ENCODE results near the gene SEMA6A.
"Not testable (repeated sequence)": the region's sequence is repeated elsewhere in the genome, so short reads cannot be mapped to it uniquely, and the experiment has no call there.

SEMA6A gene

GRCh38 chr5:116528519-116529234 lies 45.9 kb downstream of the SEMA6A start:
- no peaks in the 10 kb centered on the region for H3K36me3 ChIP-seq (ENCODE audit: insufficient read depth, low read length)
- H3K4me3 ChIP-seq (ENCODE audit: low read depth in 1 of 2, low read length in 2 of 2) = peak overlapping the region in 1 of 2 donors; percentile 36
- peaks cover 62% of the 10 kb centered on the region for H3K4me1 ChIP-seq (ENCODE audit: insufficient read depth, low read length)
- peak overlapping the region; percentile 17 for H3K27ac ChIP-seq (ENCODE audit: low read depth, low read length)
- no peak overlapping the region for H3K9ac ChIP-seq (ENCODE audit: low read length)
- no peaks in the 10 kb centered on the region for H3K9me3 ChIP-seq (ENCODE audit: low read length)
- no peaks in the 10 kb centered on the region for H3K27me3 ChIP-seq (ENCODE audit: control insufficient read depth in 1 of 2, insufficient read depth in 2 of 2, low read length in 2 of 2)

- no peaks in the 10 kb centered on the region for H3K9me3 ChIP-seq (ENCODE audit: low read length)
- no peak overlapping the region for H3K9ac ChIP-seq (ENCODE audit: low read length)
- H3K27me3 ChIP-seq (ENCODE audit: control insufficient read depth in 1 of 2, insufficient read depth in 2 of 2, low read length in 2 of 2) = no peaks in the 10 kb centered on the region
- H3K36me3 ChIP-seq (ENCODE audit: insufficient read depth, low read length) = no peaks in the 10 kb centered on the region
- peaks cover 62% of the 10 kb centered on the region for H3K4me1 ChIP-seq (ENCODE audit: insufficient read depth, low read length)
- H3K27ac ChIP-seq (ENCODE audit: low read depth, low read length) = no peak overlapping the region
- no peak overlapping the region for H3K4me3 ChIP-seq (ENCODE audit: low read depth in 1 of 2, low read length in 2 of 2)
Observed at GRCh38 chr5:116527582-116527981, 47.0 kb downstream of the SEMA6A start.

GRCh38 chr5:116525674-116526073 lies 48.9 kb downstream of the SEMA6A start:
- Histone ChIP-seq H3K27ac (ENCODE audit: low read depth, low read length) (no peak overlapping the region), H3K9me3 (ENCODE audit: low read length) (no peaks in the 10 kb centered on the region), H3K9ac (ENCODE audit: low read length) (no peak overlapping the region), H3K36me3 (ENCODE audit: insufficient read depth, low read length) (no peaks in the 10 kb centered on the region), H3K4me3 (ENCODE audit: low read depth in 1 of 2, low read length in 2 of 2) (no peak overlapping the region), H3K27me3 (ENCODE audit: control insufficient read depth in 1 of 2, insufficient read depth in 2 of 2, low read length in 2 of 2) (no peaks in the 10 kb centered on the region), H3K4me1 (ENCODE audit: insufficient read depth, low read length) (peaks cover 72% of the 10 kb centered on the region)

- H3K9ac ChIP-seq (ENCODE audit: low read length) = no peak overlapping the region
Observed at GRCh38 chr5:116524966-116525365, 49.7 kb downstream of the SEMA6A start.

GRCh38 chr5:116524051-116524904 lies 50.3 kb downstream of the SEMA6A start:
- Histone ChIP-seq H3K36me3 (ENCODE audit: insufficient read depth, low read length) (no peaks in the 10 kb centered on the region), H3K9ac (ENCODE audit: low read length) (no peak overlapping the region), H3K27ac (ENCODE audit: low read depth, low read length) (peak overlapping the region; percentile 21), H3K4me1 (ENCODE audit: insufficient read depth, low read length) (peaks cover 61% of the 10 kb centered on the region), H3K4me3 (ENCODE audit: low read depth in 1 of 2, low read length in 2 of 2) (no peak overlapping the region), H3K9me3 (ENCODE audit: low read length) (no peaks in the 10 kb centered on the region), H3K27me3 (ENCODE audit: control insufficient read depth in 1 of 2, insufficient read depth in 2 of 2, low read length in 2 of 2) (no peaks in the 10 kb centered on the region)

More at GRCh38 chr5:116524966-116525365, 49.7 kb downstream of the SEMA6A start:
- Histone ChIP-seq H3K27me3 (ENCODE audit: control insufficient read depth in 1 of 2, insufficient read depth in 2 of 2, low read length in 2 of 2) (no peaks in the 10 kb centered on the region), H3K27ac (ENCODE audit: low read depth, low read length) (no peak overlapping the region), H3K4me1 (ENCODE audit: insufficient read depth, low read length) (peaks cover 67% of the 10 kb centered on the region), H3K9me3 (ENCODE audit: low read length) (no peaks in the 10 kb centered on the region), H3K36me3 (ENCODE audit: insufficient read depth, low read length) (no peaks in the 10 kb centered on the region), H3K4me3 (ENCODE audit: low read depth in 1 of 2, low read length in 2 of 2) (no peak overlapping the region)

GRCh38 chr5:116523182-116523581 lies 51.4 kb downstream of the SEMA6A start:
- H3K9ac ChIP-seq (ENCODE audit: low read length); H3K27me3 ChIP-seq (ENCODE audit: control insufficient read depth in 1 of 2, insufficient read depth in 2 of 2, low read length in 2 of 2); H3K4me3 ChIP-seq (ENCODE audit: low read depth in 1 of 2, low read length in 2 of 2); H3K9me3 ChIP-seq (ENCODE audit: low read length); H3K36me3 ChIP-seq (ENCODE audit: insufficient read depth, low read length); H3K27ac ChIP-seq (ENCODE audit: low read depth, low read length): not testable (repeated sequence)
- H3K4me1 ChIP-seq (ENCODE audit: insufficient read depth, low read length) = peaks cover 52% of the 10 kb centered on the region

- H3K4me1 ChIP-seq (ENCODE audit: insufficient read depth, low read length) = peaks cover 47% of the 10 kb centered on the region
- no peaks in the 10 kb centered on the region for H3K27me3 ChIP-seq (ENCODE audit: control insufficient read depth in 1 of 2, insufficient read depth in 2 of 2, low read length in 2 of 2)
- H3K4me3 ChIP-seq (ENCODE audit: low read depth in 1 of 2, low read length in 2 of 2) = no peak overlapping the region
- H3K9me3 ChIP-seq (ENCODE audit: low read length) = no peaks in the 10 kb centered on the region
- no peak overlapping the region for H3K9ac ChIP-seq (ENCODE audit: low read length)
- H3K27ac ChIP-seq (ENCODE audit: low read depth, low read length) = no peak overlapping the region
- H3K36me3 ChIP-seq (ENCODE audit: insufficient read depth, low read length) = no peaks in the 10 kb centered on the region
Observed at GRCh38 chr5:116522356-116523136, 52.1 kb downstream of the SEMA6A start.

GRCh38 chr5:116521173-116521872 lies 53.3 kb downstream of the SEMA6A start:
- Histone ChIP-seq H3K4me3 (ENCODE audit: low read depth in 1 of 2, low read length in 2 of 2) (no peak overlapping the region), H3K27me3 (ENCODE audit: control insufficient read depth in 1 of 2, insufficient read depth in 2 of 2, low read length in 2 of 2) (no peaks in the 10 kb centered on the region), H3K4me1 (ENCODE audit: insufficient read depth, low read length) (peaks cover 53% of the 10 kb centered on the region), H3K27ac (ENCODE audit: low read depth, low read length) (no peak overlapping the region), H3K36me3 (ENCODE audit: insufficient read depth, low read length) (no peaks in the 10 kb centered on the region), H3K9ac (ENCODE audit: low read length) (no peak overlapping the region), H3K9me3 (ENCODE audit: low read length) (no peaks in the 10 kb centered on the region)

GRCh38 chr5:116520771-116521170 lies 53.9 kb downstream of the SEMA6A start:
- H3K4me3 ChIP-seq (ENCODE audit: low read depth in 1 of 2, low read length in 2 of 2) = no peak overlapping the region
- no peak overlapping the region for H3K9ac ChIP-seq (ENCODE audit: low read length)
- peaks cover 58% of the 10 kb centered on the region for H3K4me1 ChIP-seq (ENCODE audit: insufficient read depth, low read length)
- no peaks in the 10 kb centered on the region for H3K27me3 ChIP-seq (ENCODE audit: control insufficient read depth in 1 of 2, insufficient read depth in 2 of 2, low read length in 2 of 2)
- H3K36me3 ChIP-seq (ENCODE audit: insufficient read depth, low read length) = no peaks in the 10 kb centered on the region
- H3K9me3 ChIP-seq (ENCODE audit: low read length) = no peaks in the 10 kb centered on the region
- no peak overlapping the region for H3K27ac ChIP-seq (ENCODE audit: low read depth, low read length)

- H3K27me3 ChIP-seq (ENCODE audit: control insufficient read depth in 1 of 2, insufficient read depth in 2 of 2, low read length in 2 of 2) = no peaks in the 10 kb centered on the region
- H3K4me1 ChIP-seq (ENCODE audit: insufficient read depth, low read length) = peaks cover 53% of the 10 kb centered on the region
Observed at GRCh38 chr5:116518423-116518822, 56.2 kb downstream of the SEMA6A start.

GRCh38 chr5:116517488-116517887 lies 57.1 kb downstream of the SEMA6A start:
- Histone ChIP-seq H3K36me3 (ENCODE audit: insufficient read depth, low read length) (no peaks in the 10 kb centered on the region), H3K9ac (ENCODE audit: low read length) (no peak overlapping the region), H3K27ac (ENCODE audit: low read depth, low read length) (no peak overlapping the region), H3K4me3 (ENCODE audit: low read depth in 1 of 2, low read length in 2 of 2) (no peak overlapping the region), H3K4me1 (ENCODE audit: insufficient read depth, low read length) (peaks cover 44% of the 10 kb centered on the region), H3K9me3 (ENCODE audit: low read length) (no peaks in the 10 kb centered on the region), H3K27me3 (ENCODE audit: control insufficient read depth in 1 of 2, insufficient read depth in 2 of 2, low read length in 2 of 2) (no peaks in the 10 kb centered on the region)

More at GRCh38 chr5:116518423-116518822, 56.2 kb downstream of the SEMA6A start:
- Histone ChIP-seq H3K9ac (ENCODE audit: low read length) (no peak overlapping the region), H3K4me3 (ENCODE audit: low read depth in 1 of 2, low read length in 2 of 2) (no peak overlapping the region), H3K9me3 (ENCODE audit: low read length) (no peaks in the 10 kb centered on the region), H3K36me3 (ENCODE audit: insufficient read depth, low read length) (no peaks in the 10 kb centered on the region), H3K27ac (ENCODE audit: low read depth, low read length) (no peak overlapping the region)

Data from muscle layer of colon (tissue), 2 donors.